Endothelial cell of coronary artery (primary cell): ENCODE results near the gene COMMD1. TPM values are rescaled to one million over a fixed set of nuclear protein-coding genes. Genes with fewer than 3 reads are reported as not detected.

Experiments used
- total RNA-seq: library from RNA; depleted of rRNA; stranded (reverse); fragments of >200 nt; gene quantifications from 2 replicates; pipeline ENCODE4 v1.2.3, GENCODE V29; 2014

COMMD1 gene
- 29.5 and 34.8 TPM in 2 replicates for total RNA-seq

GRCh38 chr2:61905372-61906185 lies at the start of gene COMMD1:
Gene COMMD1, plus strand, starts transcription at chr2:61905674. Its CDS starts 5 bp downstream, at chr2:61905679.

GRCh38 chr2:61888267-61889055 lies 17.0 kb upstream of the COMMD1 start, which contains the start of gene CCT4:
Gene CCT4, minus strand, starts transcription at chr2:61888656. Its CDS starts 149 bp downstream, at chr2:61888507.

Other genes with a start within 250 kb of the COMMD1 start
- 1.4 and 2.1 TPM in 2 replicates for gene FAM161A, start 51.6 kb upstream of the COMMD1 start, total RNA-seq
- gene CCT4, start 17.0 kb upstream of the COMMD1 start, total RNA-seq: 224 and 238 TPM in 2 replicates